Testis (tissue), 3 donors: ENCODE measurements around the gene SPG7. TPM values are rescaled to one million over a fixed set of nuclear protein-coding genes. Genes with fewer than 3 reads are reported as not detected.

Source experiments
- DNase-seq: peaks from one replicate; pipeline ENCODE4 v3.0.0-alpha.2; 2019
- H3K27ac ChIP-seq, 2 donors: fragments of 200-600 bp; sonication (generic); one replicate each; pipeline ENCODE4 v1.5.1; 2019
- H3K27me3 ChIP-seq: fragments of 200-600 bp; sonication (generic); one replicate; pipeline ENCODE4 v1.5.1; 2019
- H3K36me3 ChIP-seq: fragments of 200-600 bp; sonication (generic); one replicate; pipeline ENCODE4 v1.5.1; 2017; ENCODE audit warnings: low read depth; ENCODE audit errors: missing control alignments
- H3K4me1 ChIP-seq: fragments of 200-600 bp; sonication (generic); one replicate; pipeline ENCODE4 v1.5.1; 2019
- H3K4me3 ChIP-seq, 2 donors: fragments of 200-600 bp; sonication (generic); one replicate each; pipeline ENCODE4 v1.5.1; 2017 to 2019
- H3K9me3 ChIP-seq: fragments of 200-600 bp; sonication (generic); one replicate; pipeline ENCODE4 v1.5.1; 2017
- POLR2A ChIP-seq: fragments of 450-650 bp; IDR thresholded peaks from one replicate; pipeline ENCODE4 v1.6.1; 2017; ENCODE audit warnings: antibody characterized with exemption, mild to moderate bottlenecking, moderate library complexity
- WGBS, 2 donors: methylation state at CpG; one replicate each; pipeline ENCODE4 v1.1.5; 2018; 5-methylcytosine and 5-hydroxymethylcytosine counted together
- intact Hi-C: fragments of 100-400 bp; cut with DNase I; formaldehyde crosslinking; loops from one replicate; pipeline ENCODE4 v1.15.1; 2023; ENCODE audit warnings: low total_unique reads
- polyA plus RNA-seq: library from polyadenylated mRNA; stranded (reverse); fragments of 350-450 nt; fragmentation: Illumina TruSeq; extraction: RNeasy Lipid Tissue Mini Kit (QIAGEN cat#74804); gene quantifications from one replicate; pipeline ENCODE4 v1.2.3, GENCODE V29; 2014; ENCODE audit warnings: low read depth, low replicate concordance; ENCODE audit not compliant: insufficient read depth
- total RNA-seq, 2 donors: library from RNA; depleted of rRNA; stranded (reverse); fragments of >200 nt; gene quantifications; one replicate each; pipeline ENCODE4 v1.2.3, GENCODE V29; 2016
- TF ChIP-seq, protein P1 (sequence below), 3 experiments: fragments of 450-650 bp in 2 of 3; fragments of 200-600 bp in 1 of 3; sonication (generic) in 1 of 3; IDR thresholded peaks; one replicate each; pipeline ENCODE4 v1.5.1; 2016 to 2019; ENCODE audit warnings: antibody characterized with exemption in 3 of 3, mild to moderate bottlenecking in 2 of 3, moderate library complexity in 1 of 3

The SPG7 gene
- total and polyA plus RNA-seq, 3 donors from 2014 or later = 97.9 to 307 (median 275) TPM

- Histone ChIP-seq H3K27me3 (no peaks in the 10 kb centered on the region), H3K9me3 (no peaks in the 10 kb centered on the region), H3K36me3 (no peaks in the 10 kb centered on the region), H3K27ac (no peak overlapping the region), H3K4me3 (no peak overlapping the region), H3K4me1 (peaks cover 27% of the 10 kb centered on the region)
- WGBS, 2 donors = 79 to 82% methylated on average over 12 of the region's 12 CpGs
- TF ChIP-seq POLR2A = no peak
- TF ChIP-seq, protein P1, sequence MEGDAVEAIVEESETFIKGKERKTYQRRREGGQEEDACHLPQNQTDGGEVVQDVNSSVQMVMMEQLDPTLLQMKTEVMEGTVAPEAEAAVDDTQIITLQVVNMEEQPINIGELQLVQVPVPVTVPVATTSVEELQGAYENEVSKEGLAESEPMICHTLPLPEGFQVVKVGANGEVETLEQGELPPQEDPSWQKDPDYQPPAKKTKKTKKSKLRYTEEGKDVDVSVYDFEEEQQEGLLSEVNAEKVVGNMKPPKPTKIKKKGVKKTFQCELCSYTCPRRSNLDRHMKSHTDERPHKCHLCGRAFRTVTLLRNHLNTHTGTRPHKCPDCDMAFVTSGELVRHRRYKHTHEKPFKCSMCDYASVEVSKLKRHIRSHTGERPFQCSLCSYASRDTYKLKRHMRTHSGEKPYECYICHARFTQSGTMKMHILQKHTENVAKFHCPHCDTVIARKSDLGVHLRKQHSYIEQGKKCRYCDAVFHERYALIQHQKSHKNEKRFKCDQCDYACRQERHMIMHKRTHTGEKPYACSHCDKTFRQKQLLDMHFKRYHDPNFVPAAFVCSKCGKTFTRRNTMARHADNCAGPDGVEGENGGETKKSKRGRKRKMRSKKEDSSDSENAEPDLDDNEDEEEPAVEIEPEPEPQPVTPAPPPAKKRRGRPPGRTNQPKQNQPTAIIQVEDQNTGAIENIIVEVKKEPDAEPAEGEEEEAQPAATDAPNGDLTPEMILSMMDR (IDR thresholded peaks at IDR 0.05) = no peak
- no peak for DNase-seq
- intact Hi-C loops = no loop called here
These were observed 54.7 kb downstream of the SPG7 start for GRCh38 chr16:89562939-89563338.

DNA sequence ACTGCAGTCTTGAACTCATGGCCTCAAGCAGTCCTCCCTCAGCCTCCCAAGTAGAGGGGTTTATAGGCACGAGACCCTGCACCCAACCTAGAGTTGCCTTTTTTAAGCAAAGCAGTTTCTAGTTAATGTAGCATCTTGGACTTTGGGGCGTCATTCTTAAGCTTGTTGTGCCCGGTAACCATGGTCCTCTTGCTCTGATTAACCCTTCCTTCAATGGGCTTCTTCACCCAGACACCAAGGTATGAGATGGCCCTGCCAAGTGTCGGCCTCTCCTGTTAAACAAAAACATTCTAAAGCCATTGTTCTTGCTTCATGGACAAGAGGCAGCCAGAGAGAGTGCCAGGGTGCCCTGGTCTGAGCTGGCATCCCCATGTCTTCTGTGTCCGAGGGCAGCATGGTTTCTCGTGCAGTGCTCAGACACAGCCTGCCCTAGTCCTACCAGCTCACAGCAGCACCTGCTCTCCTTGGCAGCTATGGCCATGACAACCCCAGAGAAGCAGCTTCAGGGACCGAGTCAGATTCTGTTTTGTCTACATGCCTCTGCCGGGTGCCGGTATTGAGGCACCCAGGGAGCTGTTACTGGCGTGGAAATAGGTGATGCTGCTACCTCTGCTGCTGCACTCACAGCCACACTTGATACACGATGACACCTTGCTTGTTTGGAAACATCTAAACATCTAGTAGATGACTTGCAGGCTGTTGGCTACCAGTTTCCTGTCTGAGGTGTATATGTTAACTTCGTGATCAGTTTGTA, 55.6 kb downstream of the SPG7 start:
- 67 to 82% methylated on average over 11 to 12 of the region's 12 CpGs for WGBS, 2 donors
- Histone ChIP-seq H3K27me3 (no peaks in the 10 kb centered on the region), H3K27ac (no peak overlapping the region), H3K9me3 (no peaks in the 10 kb centered on the region), H3K4me3 (no peak overlapping the region), H3K36me3 (no peaks in the 10 kb centered on the region), H3K4me1 (peaks cover 27% of the 10 kb centered on the region)
- no peak for DNase-seq
- no peak for TF ChIP-seq POLR2A
- TF ChIP-seq, protein P1 (IDR thresholded peaks at IDR 0.05) = no peak
- intact Hi-C loops = no loop called here

- no peak overlapping the region for H3K27ac ChIP-seq
- no peaks in the 10 kb centered on the region for H3K36me3 ChIP-seq
- 72 to 77% methylated on average over 21 to 22 of the region's 22 CpGs for WGBS, 2 donors
- TF ChIP-seq, protein P1 (IDR thresholded peaks at IDR 0.05) = no peak
- no peak for TF ChIP-seq POLR2A
- H3K9me3 ChIP-seq = no peaks in the 10 kb centered on the region
- H3K27me3 ChIP-seq = no peaks in the 10 kb centered on the region
- H3K4me1 ChIP-seq = peaks cover 27% of the 10 kb centered on the region
- no peak overlapping the region for H3K4me3 ChIP-seq
- no peak for DNase-seq
- intact Hi-C loops = no loop called here
These were observed 56.5 kb downstream of the SPG7 start for GRCh38 chr16:89564476-89565255.

GRCh38 chr16:89565256-89565505, 57.0 kb downstream of the SPG7 start:
- no peaks in the 10 kb centered on the region for H3K27me3 ChIP-seq
- peaks cover 27% of the 10 kb centered on the region for H3K4me1 ChIP-seq
- 63% methylated on average over 3 of the region's 3 CpGs; no CpG with 5 or more reads in 1 of the 2 donors for WGBS, 2 donors
- no peak overlapping the region for H3K4me3 ChIP-seq
- DNase-seq = no peak
- H3K27ac ChIP-seq = no peak overlapping the region
- H3K9me3 ChIP-seq = no peaks in the 10 kb centered on the region
- TF ChIP-seq, protein P1 (IDR thresholded peaks at IDR 0.05) = no peak
- no peak for TF ChIP-seq POLR2A
- H3K36me3 ChIP-seq = no peaks in the 10 kb centered on the region
- intact Hi-C loops = no loop called here
